Embryonic facial prominence (tissue), 1 donor: ENCODE measurements around the gene KIAA0586.

Source experiments
- DNase-seq: peaks from one replicate; pipeline ENCODE4 v3.0.0-alpha.2; 2016; ENCODE audit errors: extremely low spot score

Gene KIAA0586

DNA sequence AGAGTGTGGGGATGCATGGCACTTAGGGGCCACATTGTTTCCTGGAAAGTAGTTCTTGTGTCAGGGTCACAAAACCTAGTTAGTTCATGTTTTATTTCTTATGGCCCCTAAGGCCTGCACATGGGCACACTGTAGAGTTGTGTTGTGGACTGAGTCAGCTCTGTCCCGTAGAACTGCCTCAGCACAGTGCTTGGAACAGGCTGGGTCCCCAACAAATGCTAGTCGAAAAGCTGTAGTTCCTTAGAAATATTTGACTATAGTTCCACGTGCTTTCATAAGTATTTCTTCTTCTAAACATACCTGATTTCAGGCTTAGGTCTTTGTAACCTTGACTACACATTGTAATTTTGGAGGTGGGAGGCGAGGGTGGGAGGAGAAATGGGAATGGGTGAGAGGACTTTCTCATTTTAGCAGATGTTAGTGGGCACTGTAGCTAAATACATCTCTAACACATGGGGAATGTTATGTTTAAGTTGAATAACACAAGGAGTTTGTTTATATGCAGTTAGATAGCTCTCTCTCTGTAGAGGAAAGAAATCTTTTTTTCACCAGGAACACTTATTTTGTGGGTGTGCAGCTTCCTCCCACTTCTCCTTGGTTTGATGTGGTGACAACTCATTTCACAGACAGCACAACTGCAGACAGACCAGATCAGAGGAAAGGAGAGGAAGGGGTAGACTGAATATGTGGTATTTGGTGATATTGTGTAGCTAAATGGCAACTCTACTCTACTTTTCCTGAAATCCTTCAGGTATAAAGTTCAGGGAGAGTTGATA lies 170.7 kb downstream of the KIAA0586 start:
- no peak for DNase-seq

DNA sequence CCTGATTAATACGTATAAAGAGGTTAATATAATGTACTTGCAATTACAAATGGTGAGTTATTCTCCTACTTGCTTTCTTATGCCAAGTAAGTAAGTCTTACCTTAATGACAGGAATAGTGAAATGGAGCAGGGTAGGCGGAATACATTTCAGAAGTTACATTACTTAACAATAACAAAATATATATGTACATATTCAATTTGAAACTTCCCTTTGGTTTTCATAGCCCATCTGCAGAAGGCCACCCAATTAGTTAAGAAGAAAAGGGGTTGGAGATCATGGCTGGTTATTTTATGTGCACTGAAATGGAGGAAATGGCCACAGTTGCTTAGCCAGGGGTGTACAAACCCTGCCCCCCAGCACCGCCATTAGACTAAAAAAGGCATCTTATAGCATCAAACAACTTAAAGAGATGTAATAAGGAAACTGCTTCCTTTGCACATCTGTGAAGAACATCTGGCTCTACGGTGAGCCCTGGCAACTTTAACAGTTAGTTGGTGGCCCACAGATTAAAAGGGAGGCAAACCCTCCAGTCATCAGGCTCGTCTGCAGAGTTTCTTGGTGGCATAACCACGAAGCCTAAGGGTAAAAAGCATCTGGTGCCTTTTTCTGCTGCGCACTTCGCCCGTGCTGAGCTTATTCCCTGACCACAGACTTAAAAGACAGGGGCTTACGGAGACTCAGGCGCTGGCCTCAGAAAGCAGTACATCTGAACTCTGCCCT lies 171.4 kb downstream of the KIAA0586 start:
- DNase-seq = no peak

- DNase-seq = no peak
These were observed 172.2 kb downstream of the KIAA0586 start for GRCh38 chr14:58599707-58600106.
